Upper lobe of left lung (tissue), 4 donors: ENCODE results near the gene RIOX2.

ENCODE experiments used
- CTCF ChIP-seq, 6 experiments: fragments of 450-650 bp in 4 of 6; fragments of 200-600 bp in 2 of 6; sonication (generic) in 2 of 6; IDR thresholded peaks; one replicate each; pipeline ENCODE4 v1.5.1; 2016 to 2019; ENCODE audit warnings: antibody characterized with exemption in 6 of 6
- EP300 ChIP-seq, 4 donors: sonication (generic); formaldehyde crosslinking; IDR thresholded peaks; one replicate each; pipeline ENCODE4 v1.5.1; 2017; ENCODE audit warnings: antibody characterized with exemption in 4 of 4, control low read depth in 2 of 4
- POLR2A ChIP-seq, 4 donors: fragments of 450-650 bp; IDR thresholded peaks; one replicate each; pipeline ENCODE4 v1.5.1; 2016 to 2017; ENCODE audit warnings: antibody characterized with exemption in 4 of 4, mild to moderate bottlenecking in 2 of 4
- POLR2AphosphoS5 ChIP-seq, 2 donors: sonication (generic); formaldehyde crosslinking; IDR thresholded peaks; one replicate each; pipeline ENCODE4 v1.5.1; 2017; ENCODE audit warnings: antibody characterized with exemption in 2 of 2

- no peak for TF ChIP-seq CTCF (IDR thresholded peaks at IDR 0.05)
- TF ChIP-seq POLR2A (IDR thresholded peaks at IDR 0.05) = no peak
- TF ChIP-seq POLR2AphosphoS5 (IDR thresholded peaks at IDR 0.05) = peak in 1 of 2 donors; percentile 24
- peak in 1 of 4 donors; percentile 49 for TF ChIP-seq EP300 (IDR thresholded peaks at IDR 0.05)
These were observed 20.0 kb downstream of the RIOX2 start for GRCh38 chr3:97952280-97952679.
